Measurements from ENCODE around the gene PLK3. TPM values are rescaled to one million over a fixed set of nuclear protein-coding genes. Genes with fewer than 3 reads are reported as not detected.
A peak's percentile ranks its signal among the peaks of the same experiment; 100 is the strongest.

The PLK3 gene
- total and polyA plus RNA-seq, 8 donors = 6.1 to 35.3 (median 12.9) TPM

DNA sequence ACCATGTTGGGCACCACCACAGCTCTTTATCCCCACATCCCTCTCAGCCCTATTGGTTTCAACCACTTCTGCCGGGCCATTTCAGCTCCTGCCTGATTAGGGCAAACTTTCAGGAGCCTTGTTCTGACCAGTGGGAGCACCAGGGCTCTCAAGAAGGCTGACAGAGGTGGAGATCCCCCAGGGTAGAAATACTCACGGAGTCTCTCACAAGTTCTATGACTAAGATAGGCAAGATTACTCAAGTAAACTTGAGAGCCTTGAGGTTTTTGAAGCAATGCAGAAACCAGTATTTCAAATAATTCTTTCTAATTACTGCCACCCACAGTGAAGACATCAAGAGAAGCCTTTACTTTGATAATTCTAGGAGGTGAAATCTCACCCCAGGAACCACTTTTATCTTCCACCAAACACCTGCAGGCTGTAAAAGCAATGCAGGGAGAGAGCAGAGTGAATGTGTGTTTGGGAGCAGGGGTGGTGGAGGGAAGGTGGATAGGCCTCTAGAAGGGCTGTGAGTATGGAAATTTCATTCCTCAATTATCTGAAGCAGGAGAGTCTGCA is 49.5 kb downstream of the PLK3 start:
- Histone ChIP-seq H3K36me3 (peaks cover 0 to 10% (median 0%) of the 10 kb centered on the region in 3 donors), H3K27ac (no peak overlapping the region), H3K9me3 (no peaks in the 10 kb centered on the region), H3K4me3 (no peak overlapping the region), H3K27me3 (no peaks in the 10 kb centered on the region), H3K4me1 (no peaks in the 10 kb centered on the region)
- DNase-seq = no peak
- intact Hi-C loops (cut with DNase I) = no loop called here
- ATAC-seq = no peak
- TF ChIP-seq, protein P1, sequence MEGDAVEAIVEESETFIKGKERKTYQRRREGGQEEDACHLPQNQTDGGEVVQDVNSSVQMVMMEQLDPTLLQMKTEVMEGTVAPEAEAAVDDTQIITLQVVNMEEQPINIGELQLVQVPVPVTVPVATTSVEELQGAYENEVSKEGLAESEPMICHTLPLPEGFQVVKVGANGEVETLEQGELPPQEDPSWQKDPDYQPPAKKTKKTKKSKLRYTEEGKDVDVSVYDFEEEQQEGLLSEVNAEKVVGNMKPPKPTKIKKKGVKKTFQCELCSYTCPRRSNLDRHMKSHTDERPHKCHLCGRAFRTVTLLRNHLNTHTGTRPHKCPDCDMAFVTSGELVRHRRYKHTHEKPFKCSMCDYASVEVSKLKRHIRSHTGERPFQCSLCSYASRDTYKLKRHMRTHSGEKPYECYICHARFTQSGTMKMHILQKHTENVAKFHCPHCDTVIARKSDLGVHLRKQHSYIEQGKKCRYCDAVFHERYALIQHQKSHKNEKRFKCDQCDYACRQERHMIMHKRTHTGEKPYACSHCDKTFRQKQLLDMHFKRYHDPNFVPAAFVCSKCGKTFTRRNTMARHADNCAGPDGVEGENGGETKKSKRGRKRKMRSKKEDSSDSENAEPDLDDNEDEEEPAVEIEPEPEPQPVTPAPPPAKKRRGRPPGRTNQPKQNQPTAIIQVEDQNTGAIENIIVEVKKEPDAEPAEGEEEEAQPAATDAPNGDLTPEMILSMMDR (IDR thresholded peaks at IDR 0.05) = no peak
- 90 to 93% methylated on average over 2 of the region's 2 CpGs for WGBS, 2 donors
- FAIRE-seq = no peak

DNA sequence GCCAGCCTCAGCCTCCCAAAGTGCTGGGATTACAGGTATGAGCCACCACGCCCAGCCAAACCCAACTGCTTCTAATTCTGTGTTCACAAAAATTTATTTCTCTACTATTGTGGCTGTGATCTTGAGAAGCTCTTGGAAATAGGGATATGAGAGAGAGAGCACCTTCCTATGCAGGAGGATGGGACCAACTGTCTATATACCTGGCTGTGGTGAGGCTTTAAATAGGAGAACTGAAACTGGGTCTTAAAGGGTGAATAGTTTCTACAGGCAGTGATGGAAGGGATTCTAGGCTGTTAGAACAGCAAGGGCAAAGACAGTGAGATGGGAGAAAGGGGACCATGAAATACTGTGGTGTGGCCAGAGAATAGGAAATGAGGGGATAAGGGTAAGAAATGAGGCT is 51.1 kb downstream of the PLK3 start:
- Histone ChIP-seq H3K4me3 (no peak overlapping the region), H3K4me1 (no peaks in the 10 kb centered on the region), H3K36me3 (peaks cover 0 to 10% (median 0%) of the 10 kb centered on the region in 3 donors), H3K27ac (no peak overlapping the region), H3K9me3 (no peaks in the 10 kb centered on the region), H3K27me3 (no peaks in the 10 kb centered on the region)
- TF ChIP-seq, protein P1 (IDR thresholded peaks at IDR 0.05) = no peak
- ATAC-seq (no peak), DNase-seq (no peak), FAIRE-seq (no peak)
- 90 to 96% methylated on average over 1 of the region's 1 CpG for WGBS, 2 donors
- intact Hi-C loops (cut with DNase I) = no loop called here

DNA sequence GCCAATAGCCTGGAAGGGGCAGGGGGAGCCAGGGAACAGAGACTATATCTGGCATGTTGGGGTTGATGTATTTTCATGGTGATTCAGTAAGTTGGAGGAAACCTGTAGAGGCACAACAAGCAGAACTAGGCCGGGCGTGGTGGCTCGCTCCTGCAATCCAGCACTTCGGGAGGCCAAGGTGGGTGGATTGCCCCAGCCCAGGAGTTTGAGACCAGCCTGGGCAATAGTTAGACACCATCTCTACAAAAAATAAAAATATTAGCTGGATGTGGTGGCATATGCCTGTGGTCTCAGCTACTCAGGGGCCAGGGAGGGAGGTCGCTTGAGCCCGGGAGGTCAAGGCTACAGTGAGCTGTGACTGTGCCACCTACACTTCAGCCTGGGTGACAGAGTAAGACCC is 53.0 kb downstream of the PLK3 start:
- Histone ChIP-seq H3K27me3 (no peaks in the 10 kb centered on the region), H3K4me3 (no peak overlapping the region), H3K27ac (no peak overlapping the region), H3K4me1 (no peaks in the 10 kb centered on the region), H3K9me3 (no peaks in the 10 kb centered on the region), H3K36me3 (peaks cover 0 to 10% (median 0%) of the 10 kb centered on the region in 3 donors)
- WGBS, 2 donors = 97 to 98% methylated on average over 6 of the region's 6 CpGs
- intact Hi-C loops (cut with DNase I) = no loop called here
- FAIRE-seq (no peak), ATAC-seq (no peak), DNase-seq (no peak)
- TF ChIP-seq, protein P1 (IDR thresholded peaks at IDR 0.05) = no peak

DNA sequence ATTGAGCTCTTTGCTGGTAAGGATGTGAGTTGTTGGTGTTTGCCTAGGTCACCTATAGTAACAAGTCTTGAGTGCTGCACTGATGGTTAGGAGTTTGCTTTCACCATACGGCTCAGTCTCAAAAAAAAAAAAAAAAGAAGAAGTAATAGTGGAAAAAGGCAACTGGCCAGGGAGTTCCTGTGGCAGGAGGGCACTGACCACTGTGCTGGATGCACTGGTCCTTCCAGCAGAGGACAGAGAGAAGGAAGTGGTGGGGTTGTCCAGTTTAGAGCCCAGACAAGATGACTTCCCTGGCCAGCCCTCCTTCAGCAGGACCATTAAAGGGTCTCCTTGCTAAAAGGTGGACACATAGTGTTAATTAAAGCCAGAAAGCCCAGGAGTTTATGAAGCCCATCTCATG is 54.8 kb downstream of the PLK3 start:
- H3K4me3 ChIP-seq = no peak overlapping the region
- DNase-seq = no peak
- H3K9me3 ChIP-seq = no peaks in the 10 kb centered on the region
- peak in 2 of 4 donors; percentile 38 to 68 for ATAC-seq
- H3K4me1 ChIP-seq = no peaks in the 10 kb centered on the region
- WGBS, 2 donors = 90 to 100% methylated on average over 1 of the region's 1 CpG
- intact Hi-C loops (cut with DNase I) = no loop called here
- no peak for FAIRE-seq
- peaks cover 0 to 6% (median 0%) of the 10 kb centered on the region in 3 donors for H3K36me3 ChIP-seq
- TF ChIP-seq, protein P1 (IDR thresholded peaks at IDR 0.05) = no peak
- no peaks in the 10 kb centered on the region for H3K27me3 ChIP-seq
- no peak overlapping the region for H3K27ac ChIP-seq

Other genes starting within 250 kb of the PLK3 start
- gene TMEM53, start 125.9 kb upstream of the PLK3 start, total RNA-seq = 1 to 10 TPM; 2.6 to 5.4 (median 3.7) TPM
- gene TMEM53, start 125.9 kb upstream of the PLK3 start, polyA plus RNA-seq = 10 to 100 TPM in 1 of 2 donors, 1 to 10 TPM in 1; 5.5 to 10.4 TPM
- gene ARMH1, start 125.7 kb upstream of the PLK3 start, total RNA-seq = 1 to 10 TPM in 3 of 6 donors, under 1 TPM in 3; 0.42 to 2.9 (median 1.1) TPM
- 10 to 100 TPM in 1 of 2 donors, 1 to 10 TPM in 1; 5.6 to 10.7 TPM for gene ARMH1, start 125.7 kb upstream of the PLK3 start, polyA plus RNA-seq
- gene RNU5D-1, start 69.2 kb upstream of the PLK3 start, total RNA-seq = not detected
- gene RNU5D-1, start 69.2 kb upstream of the PLK3 start, polyA plus RNA-seq = not detected
- gene KIF2C, start 60.5 kb upstream of the PLK3 start, total RNA-seq = 1 to 10 TPM in 2 of 6 donors, under 1 TPM in 3, not detected in 1; 0.12 to 1.6 (median 0.44) TPM
- under 1 TPM; 0.30 to 0.40 TPM for gene KIF2C, start 60.5 kb upstream of the PLK3 start, polyA plus RNA-seq
- gene RPS8, start 24.8 kb upstream of the PLK3 start, total RNA-seq = 1,000 to 10,000 TPM in 4 of 6 donors, 100 to 1,000 TPM in 2; 843 to 1,579 (median 1,280) TPM
- gene RPS8, start 24.8 kb upstream of the PLK3 start, polyA plus RNA-seq = 1,000 to 10,000 TPM; 1,365 to 1,938 TPM
- gene BEST4, start 12.2 kb upstream of the PLK3 start, total RNA-seq = under 1 TPM; 0.12 to 0.41 (median 0.32) TPM
- under 1 TPM; 0.56 to 0.68 TPM for gene BEST4, start 12.2 kb upstream of the PLK3 start, polyA plus RNA-seq
- gene DYNLT4, start 7.0 kb downstream of the PLK3 start, total RNA-seq = 1 to 10 TPM in 1 of 6 donors, under 1 TPM in 5; 0.28 to 1.8 (median 0.38) TPM
- gene DYNLT4, start 7.0 kb downstream of the PLK3 start, polyA plus RNA-seq = 1 to 10 TPM in 1 of 2 donors, under 1 TPM in 1; 0.33 to 1.8 TPM
- 1 to 10 TPM in 5 of 6 donors, under 1 TPM in 1; 0.91 to 4.3 (median 2.3) TPM for gene BTBD19, start 8.1 kb downstream of the PLK3 start, total RNA-seq
- gene BTBD19, start 8.1 kb downstream of the PLK3 start, polyA plus RNA-seq = 1 to 10 TPM; 4.7 to 5.7 TPM
- gene PTCH2, start 42.9 kb downstream of the PLK3 start, total RNA-seq = under 1 TPM; 0.16 to 0.90 (median 0.34) TPM
- 1 to 10 TPM; 1.2 to 1.8 TPM for gene PTCH2, start 42.9 kb downstream of the PLK3 start, polyA plus RNA-seq
- gene EIF2B3, start 186.2 kb downstream of the PLK3 start, total RNA-seq = 10 to 100 TPM in 4 of 6 donors, 1 to 10 TPM in 2; 7.7 to 14.6 (median 12.1) TPM
- 1 to 10 TPM; 6.0 to 9.7 TPM for gene EIF2B3, start 186.2 kb downstream of the PLK3 start, polyA plus RNA-seq
- 10 to 100 TPM; 23.5 to 36.4 (median 29.7) TPM for gene HECTD3, start 210.9 kb downstream of the PLK3 start, total RNA-seq
- 10 to 100 TPM; 32.0 to 49.0 TPM for gene HECTD3, start 210.9 kb downstream of the PLK3 start, polyA plus RNA-seq
- gene UROD, start 211.9 kb downstream of the PLK3 start, total RNA-seq = 10 to 100 TPM; 16.9 to 36.6 (median 25.7) TPM
- gene UROD, start 211.9 kb downstream of the PLK3 start, polyA plus RNA-seq = 10 to 100 TPM; 52.8 to 71.2 TPM

Measured in pancreas (tissue), 10 donors.